H9 (cell line): ENCODE measurements around the gene FAM149A. TPM values are rescaled to one million over a fixed set of nuclear protein-coding genes. Genes with fewer than 3 reads are reported as not detected.

Source experiments
- DNase-seq: peaks from one replicate; pipeline ENCODE4 v3.0.0-alpha.2; 2017
- H2AFZ ChIP-seq: one replicate; pipeline ENCODE4 v1.6.1; 2013; ENCODE audit warnings: mild to moderate bottlenecking, low read length, control low read depth, moderate library complexity
- H2AK5ac ChIP-seq: 2 replicates; pipeline ENCODE4 v1.6.1; 2013; ENCODE audit warnings: low read length, control low read depth, mixed read lengths; ENCODE audit not compliant: insufficient read length
- H2BK120ac ChIP-seq: one replicate; pipeline ENCODE4 v1.6.1; 2013; ENCODE audit warnings: low read depth, mild to moderate bottlenecking, low read length, control low read depth, inconsistent platforms; ENCODE audit not compliant: poor library complexity, severe bottlenecking
- H2BK12ac ChIP-seq: 2 replicates; pipeline ENCODE4 v1.6.1; 2013; ENCODE audit warnings: low read length, control low read depth, mixed read lengths, low read depth; ENCODE audit not compliant: insufficient read length
- H2BK15ac ChIP-seq: 2 replicates; pipeline ENCODE4 v1.6.1; 2013; ENCODE audit warnings: low read depth, low read length, control low read depth
- H2BK20ac ChIP-seq: one replicate; pipeline ENCODE4 v1.6.1; 2013; ENCODE audit warnings: low read depth, mild to moderate bottlenecking, low read length, control low read depth, inconsistent platforms; ENCODE audit not compliant: poor library complexity, severe bottlenecking
- H2BK5ac ChIP-seq: 2 replicates; pipeline ENCODE4 v1.6.1; 2013; ENCODE audit warnings: low read length, control low read depth, mixed read lengths; ENCODE audit not compliant: insufficient read length
- H3K14ac ChIP-seq: 2 replicates; pipeline ENCODE4 v1.6.1; 2013; ENCODE audit warnings: low read length, control low read depth; ENCODE audit not compliant: insufficient read depth
- H3K18ac ChIP-seq: 2 replicates; pipeline ENCODE4 v1.6.1; 2013; ENCODE audit warnings: low read depth, mild to moderate bottlenecking, mixed read lengths, low read length, control low read depth; ENCODE audit not compliant: insufficient read length
- H3K23ac ChIP-seq: 2 replicates; pipeline ENCODE4 v1.6.1; 2013; ENCODE audit warnings: low read length, control low read depth, mixed read lengths, low read depth; ENCODE audit not compliant: insufficient read length
- H3K23me2 ChIP-seq: 2 replicates; pipeline ENCODE4 v1.6.1; 2013; ENCODE audit warnings: low read depth, mild to moderate bottlenecking, mixed read lengths, low read length, control low read depth; ENCODE audit not compliant: insufficient read length, poor library complexity, severe bottlenecking
- H3K27ac ChIP-seq: 2 replicates; pipeline ENCODE4 v1.5.1; 2013; ENCODE audit warnings: low read length, control low read depth, mixed read lengths, low read depth; ENCODE audit not compliant: insufficient read length
- H3K27me3 ChIP-seq: 2 replicates; pipeline ENCODE4 v1.6.1; 2013; ENCODE audit warnings: low read length, control low read depth, inconsistent platforms; ENCODE audit not compliant: insufficient read depth
- H3K4ac ChIP-seq: 2 replicates; pipeline ENCODE4 v1.6.1; 2013; ENCODE audit warnings: low read depth, mild to moderate bottlenecking, control low read depth, inconsistent platforms, low read length, moderate library complexity
- H3K4me1 ChIP-seq: 2 replicates; pipeline ENCODE4 v1.6.1; 2013; ENCODE audit warnings: low read length, control low read depth, inconsistent platforms; ENCODE audit not compliant: insufficient read depth
- H3K4me2 ChIP-seq: 2 replicates; pipeline ENCODE4 v1.6.1; 2013; ENCODE audit warnings: low read length, control low read depth, mixed read lengths; ENCODE audit not compliant: insufficient read length, insufficient read depth
- H3K56ac ChIP-seq: 2 replicates; pipeline ENCODE4 v1.6.1; 2013; ENCODE audit warnings: low read depth, mild to moderate bottlenecking, mixed read lengths, low read length, control low read depth; ENCODE audit not compliant: insufficient read length
- H3K79me1 ChIP-seq: 2 replicates; pipeline ENCODE4 v1.6.1; 2013; ENCODE audit warnings: low read depth, mild to moderate bottlenecking, moderate library complexity, low read length, control low read depth, inconsistent platforms; ENCODE audit not compliant: insufficient read depth, poor library complexity, severe bottlenecking
- H3K79me2 ChIP-seq: 2 replicates; pipeline ENCODE4 v1.6.1; 2013; ENCODE audit warnings: low read length, control low read depth, inconsistent platforms; ENCODE audit not compliant: insufficient read depth
- H3K9ac ChIP-seq: 2 replicates; pipeline ENCODE4 v1.6.1; 2013; ENCODE audit warnings: low read length, control low read depth, mixed read lengths; ENCODE audit not compliant: insufficient read length; ENCODE audit errors: extremely low read depth
- H3K9me3 ChIP-seq: one replicate; pipeline ENCODE4 v1.6.1; 2013; ENCODE audit warnings: low read depth, low read length, inconsistent platforms; ENCODE audit not compliant: control insufficient read depth
- H3T11ph ChIP-seq: one replicate; pipeline ENCODE4 v1.6.1; 2013; ENCODE audit warnings: mild to moderate bottlenecking, low read length, control low read depth, inconsistent platforms
- H4K20me1 ChIP-seq: one replicate; pipeline ENCODE4 v1.6.1; 2013; ENCODE audit not compliant: control insufficient read depth, insufficient read length, insufficient read depth
- H4K5ac ChIP-seq: 2 replicates; pipeline ENCODE4 v1.6.1; 2013; ENCODE audit warnings: low read depth, mild to moderate bottlenecking, mixed read lengths, low read length, control low read depth; ENCODE audit not compliant: insufficient read length
- H4K8ac ChIP-seq: replicated peaks from 2 replicates; pipeline ENCODE4 v1.6.1; 2013; ENCODE audit warnings: low read length, control low read depth, mixed read lengths, low read depth; ENCODE audit not compliant: insufficient read length
- H4K91ac ChIP-seq: 2 replicates; pipeline ENCODE4 v1.6.1; 2013; ENCODE audit warnings: low read depth, mild to moderate bottlenecking, moderate library complexity, mixed read lengths, low read length, control low read depth; ENCODE audit not compliant: insufficient read length
- H3K27ac Mint-ChIP-seq, 3 experiments: 2 replicates in 2 of 3; 3 replicates in 1 of 3; pipeline ENCODE4 v1.8.0; 2020 to 2021; ENCODE audit warnings: mixed read lengths in 3 of 3, mild to moderate bottlenecking in 1 of 3, moderate library complexity in 1 of 3
- H3K27me3 Mint-ChIP-seq: 2 replicates; pipeline ENCODE4 v1.8.0; 2021; ENCODE audit warnings: low read depth, mild to moderate bottlenecking, moderate library complexity, mixed read lengths
- H3K36me3 Mint-ChIP-seq, 3 experiments: 2 replicates in 2 of 3; 3 replicates in 1 of 3; pipeline ENCODE4 v1.8.0; 2020 to 2021; ENCODE audit warnings: low read depth in 3 of 3, mixed read lengths in 3 of 3; ENCODE audit not compliant: insufficient read depth in 1 of 3
- H3K4me1 Mint-ChIP-seq, 2 experiments: 2 replicates each; pipeline ENCODE4 v1.8.0; 2020; ENCODE audit warnings: mixed read lengths in 2 of 2
- H3K4me3 Mint-ChIP-seq, 2 experiments: 2 replicates in 1 of 2; 3 replicates in 1 of 2; pipeline ENCODE4 v1.8.0; 2020 to 2021; ENCODE audit warnings: mild to moderate bottlenecking in 2 of 2, mixed read lengths in 2 of 2, moderate library complexity in 1 of 2
- H3K9me3 Mint-ChIP-seq, 2 experiments: 2 replicates in 1 of 2; 3 replicates in 1 of 2; pipeline ENCODE4 v1.8.0; 2020; ENCODE audit warnings: mild to moderate bottlenecking in 2 of 2, mixed read lengths in 2 of 2, moderate library complexity in 1 of 2
- CTCF ChIP-seq: fragments of 200-600 bp; sonication (generic); conservative IDR thresholded peaks from 3 replicates; pipeline ENCODE4 v1.8.0; 2021; ENCODE audit warnings: antibody characterized with exemption, mild to moderate bottlenecking
- WGBS: extraction: QIAGEN DNeasy Blood & Tissue Kit; methylation state at CpG from one replicate; pipeline ENCODE4 v1.1.7; 2013; ENCODE audit warnings: missing lambda C conversion rate, low lambda C conversion rate, mixed read lengths; ENCODE audit not compliant: insufficient read length; ENCODE audit errors: extremely low coverage; 5-methylcytosine and 5-hydroxymethylcytosine counted together
- total RNA-seq: library from RNA; stranded (reverse); gene quantifications from 2 replicates; pipeline ENCODE4 v1.2.1, GENCODE V29; 2021

The FAM149A gene
- total RNA-seq, 1 experiment from 2014 or later, result 5.9 TPM

DNA sequence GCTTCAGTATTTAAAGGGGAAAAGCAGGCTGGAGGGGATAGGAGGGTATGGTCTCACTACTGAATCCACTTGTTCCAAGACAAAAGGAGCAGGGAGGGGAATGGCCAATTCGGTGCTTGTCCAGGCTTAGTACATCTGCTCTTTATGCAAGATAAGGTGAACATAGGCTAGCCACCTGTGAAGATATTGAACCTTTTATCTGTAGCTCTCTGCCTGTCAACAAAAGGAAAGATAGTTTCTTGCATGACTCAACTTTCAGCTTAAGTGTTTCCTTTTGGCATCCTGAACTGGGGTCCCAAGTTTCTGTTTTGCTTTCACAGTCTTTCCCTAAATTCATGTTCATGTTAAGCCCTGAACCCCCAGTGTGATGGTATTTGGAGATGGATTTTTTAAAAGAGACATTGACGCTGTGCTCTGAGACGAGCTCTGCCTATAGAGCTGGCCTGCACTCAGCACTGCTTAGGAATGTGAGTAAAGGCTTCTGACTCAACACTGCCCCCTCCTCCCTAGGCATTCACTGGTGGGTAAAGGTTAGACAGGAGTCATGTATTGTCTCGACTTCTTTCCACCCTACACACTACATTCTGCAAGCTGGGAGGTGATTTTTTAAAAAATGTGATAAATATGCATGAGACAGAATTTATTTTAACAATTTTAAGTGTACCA is 28.2 kb downstream of the FAM149A start:
- Histone ChIP-seq H3K4ac (no peak overlapping the region), H2BK15ac (no peak overlapping the region), H3K79me1 (no peaks in the 10 kb centered on the region), H3K23ac (no peak overlapping the region), H4K91ac (no peak overlapping the region), H3K18ac (no peak overlapping the region), H3K23me2 (no peaks in the 10 kb centered on the region), H2AK5ac (no peak overlapping the region), H2AFZ (no peak overlapping the region), H3K4me1 (peaks cover 4% of the 10 kb centered on the region; the same call in 1 of the 2 replicates), H4K5ac (no peak overlapping the region), H3K27ac (no peak overlapping the region), H3K56ac (no peak overlapping the region), H3K9ac (no peak overlapping the region), H3T11ph (no peak overlapping the region), H3K14ac (no peak overlapping the region), H3K4me2 (no peak overlapping the region), H3K27me3 (no peaks in the 10 kb centered on the region), H3K9me3 (no peaks in the 10 kb centered on the region), H2BK12ac (no peak overlapping the region), H2BK20ac (no peak overlapping the region), H3K79me2 (no peaks in the 10 kb centered on the region), H2BK120ac (no peak overlapping the region), H2BK5ac (no peak overlapping the region), H4K20me1 (no peaks in the 10 kb centered on the region), H4K8ac (no peak overlapping the region)
- Mint-ChIP-seq H3K9me3 (no peaks in the 10 kb centered on the region), H3K4me3 (no peak overlapping the region), H3K4me1 (peaks cover 29% of the 10 kb centered on the region in 2 experiments), H3K36me3 (no peaks in the 10 kb centered on the region), H3K27ac (peak overlapping the region in 2 of 3 experiments; percentile 38 to 53; a peak in 1 of 7 replicates), H3K27me3 (no peaks in the 10 kb centered on the region)
- peak; percentile 66 for DNase-seq
- no CpG with 5 or more reads among the region's 4 CpGs for WGBS
- peak; percentile 67 for TF ChIP-seq CTCF
